Activated naive CD4-positive, alpha-beta T cell treated with anti-CD3 and anti-CD28 coated beads, Interleukin-2, amount 50 U/mL, for 24 hours (primary cell): Measurements from ENCODE around the gene SP9.
A peak's percentile ranks its signal among the peaks of the same experiment; 100 is the strongest.
"Not testable (repeated sequence)": the region's sequence is repeated elsewhere in the genome, so short reads cannot be mapped to it uniquely, and the experiment has no call there.

Source experiments
- H3K27ac Mint-ChIP-seq: one replicate; pipeline ENCODE4 v1.8.0; 2021; ENCODE audit warnings: mild to moderate bottlenecking, mixed read lengths
- H3K27me3 Mint-ChIP-seq: one replicate; pipeline ENCODE4 v1.8.0; 2021; ENCODE audit warnings: mixed read lengths
- H3K36me3 Mint-ChIP-seq: one replicate; pipeline ENCODE4 v1.8.0; 2021; ENCODE audit warnings: mixed read lengths
- H3K4me1 Mint-ChIP-seq: one replicate; pipeline ENCODE4 v1.8.0; 2021; ENCODE audit warnings: mixed read lengths
- H3K4me3 Mint-ChIP-seq: one replicate; pipeline ENCODE4 v1.8.0; 2021; ENCODE audit warnings: mild to moderate bottlenecking, mixed read lengths
- H3K9me3 Mint-ChIP-seq: one replicate; pipeline ENCODE4 v1.8.0; 2021; ENCODE audit warnings: mixed read lengths

SP9 gene

GRCh38 chr2:174339561-174340399 is 5.0 kb downstream of the SP9 start:
- Mint-ChIP-seq H3K36me3 (no peaks in the 10 kb centered on the region), H3K4me3 (no peak overlapping the region), H3K4me1 (peaks cover 48% of the 10 kb centered on the region), H3K9me3 (no peaks in the 10 kb centered on the region), H3K27ac (no peak overlapping the region), H3K27me3 (peaks cover 47% of the 10 kb centered on the region)

GRCh38 chr2:174340400-174341292 is 5.9 kb downstream of the SP9 start:
- Mint-ChIP-seq H3K27me3 (peaks cover 47% of the 10 kb centered on the region), H3K4me3 (peak overlapping the region; percentile 59), H3K27ac (peak overlapping the region; percentile 70), H3K4me1 (peaks cover 42% of the 10 kb centered on the region), H3K9me3 (no peaks in the 10 kb centered on the region), H3K36me3 (no peaks in the 10 kb centered on the region)

- H3K4me1 Mint-ChIP-seq: peaks cover 39% of the 10 kb centered on the region
- H3K27me3 Mint-ChIP-seq: peaks cover 47% of the 10 kb centered on the region
- no peaks in the 10 kb centered on the region for H3K36me3 Mint-ChIP-seq
- peak overlapping the region; percentile 90 for H3K27ac Mint-ChIP-seq
- no peaks in the 10 kb centered on the region for H3K9me3 Mint-ChIP-seq
- H3K4me3 Mint-ChIP-seq: peak overlapping the region; percentile 80
These were observed 6.7 kb downstream of the SP9 start for GRCh38 chr2:174341293-174341994.

GRCh38 chr2:174341995-174342685 is 7.4 kb downstream of the SP9 start:
- Mint-ChIP-seq H3K4me1 (peaks cover 39% of the 10 kb centered on the region), H3K36me3 (peaks cover 2% of the 10 kb centered on the region), H3K27ac (no peak overlapping the region), H3K27me3 (peaks cover 47% of the 10 kb centered on the region), H3K9me3 (no peaks in the 10 kb centered on the region), H3K4me3 (peak overlapping the region; percentile 54)

- H3K4me1 Mint-ChIP-seq: peaks cover 36% of the 10 kb centered on the region
- H3K36me3 Mint-ChIP-seq: peaks cover 2% of the 10 kb centered on the region
- H3K27me3 Mint-ChIP-seq: peaks cover 44% of the 10 kb centered on the region
- H3K27ac Mint-ChIP-seq: no peak overlapping the region
- H3K4me3 Mint-ChIP-seq: no peak overlapping the region
- H3K9me3 Mint-ChIP-seq: no peaks in the 10 kb centered on the region
These were observed 8.1 kb downstream of the SP9 start for GRCh38 chr2:174342686-174343342.

- Mint-ChIP-seq H3K27ac (no peak overlapping the region), H3K9me3 (no peaks in the 10 kb centered on the region), H3K4me1 (peaks cover 35% of the 10 kb centered on the region), H3K27me3 (peaks cover 43% of the 10 kb centered on the region), H3K4me3 (no peak overlapping the region), H3K36me3 (peaks cover 3% of the 10 kb centered on the region)
These were observed 8.5 kb downstream of the SP9 start for GRCh38 chr2:174343343-174343622.

- H3K4me3 Mint-ChIP-seq: no peak overlapping the region
These were observed 9.1 kb downstream of the SP9 start for GRCh38 chr2:174343623-174344455.

GRCh38 chr2:174344716-174345461 is 10.1 kb downstream of the SP9 start:
- Mint-ChIP-seq H3K4me3 (no peak overlapping the region), H3K36me3 (peaks cover 10% of the 10 kb centered on the region), H3K27ac (no peak overlapping the region), H3K9me3 (no peaks in the 10 kb centered on the region), H3K4me1 (peaks cover 33% of the 10 kb centered on the region), H3K27me3 (peaks cover 35% of the 10 kb centered on the region)

More at GRCh38 chr2:174343623-174344455, 9.1 kb downstream of the SP9 start:
- Mint-ChIP-seq H3K27ac (no peak overlapping the region), H3K36me3 (peaks cover 8% of the 10 kb centered on the region), H3K4me1 (peaks cover 35% of the 10 kb centered on the region), H3K9me3 (no peaks in the 10 kb centered on the region), H3K27me3 (peaks cover 42% of the 10 kb centered on the region)

- peaks cover 13% of the 10 kb centered on the region for H3K36me3 Mint-ChIP-seq
- H3K27ac Mint-ChIP-seq: no peak overlapping the region
- no peaks in the 10 kb centered on the region for H3K9me3 Mint-ChIP-seq
- H3K4me3 Mint-ChIP-seq: no peak overlapping the region
- no peaks in the 10 kb centered on the region for H3K4me1 Mint-ChIP-seq
- H3K27me3 Mint-ChIP-seq: peaks cover 3% of the 10 kb centered on the region
These were observed 15.3 kb downstream of the SP9 start for GRCh38 chr2:174350018-174350417.

GRCh38 chr2:174350593-174351181 is 15.9 kb downstream of the SP9 start:
- H3K27me3 Mint-ChIP-seq: no peaks in the 10 kb centered on the region
- H3K4me1 Mint-ChIP-seq: no peaks in the 10 kb centered on the region
- no peak overlapping the region for H3K27ac Mint-ChIP-seq
- peaks cover 13% of the 10 kb centered on the region for H3K36me3 Mint-ChIP-seq
- no peak overlapping the region for H3K4me3 Mint-ChIP-seq
- H3K9me3 Mint-ChIP-seq: no peaks in the 10 kb centered on the region

- Mint-ChIP-seq H3K27me3 (no peaks in the 10 kb centered on the region), H3K9me3 (no peaks in the 10 kb centered on the region), H3K27ac (no peak overlapping the region), H3K4me3 (no peak overlapping the region), H3K36me3 (peaks cover 17% of the 10 kb centered on the region), H3K4me1 (no peaks in the 10 kb centered on the region)
These were observed 18.2 kb downstream of the SP9 start for GRCh38 chr2:174353004-174353403.

GRCh38 chr2:174356347-174356746 is 21.6 kb downstream of the SP9 start:
- Mint-ChIP-seq H3K27ac (no peak overlapping the region), H3K27me3 (no peaks in the 10 kb centered on the region), H3K4me1 (no peaks in the 10 kb centered on the region), H3K4me3 (no peak overlapping the region), H3K36me3 (peaks cover 16% of the 10 kb centered on the region), H3K9me3 (no peaks in the 10 kb centered on the region)

- not testable (repeated sequence) for H3K4me1 Mint-ChIP-seq, H3K4me3 Mint-ChIP-seq, H3K27ac Mint-ChIP-seq, H3K27me3 Mint-ChIP-seq, H3K9me3 Mint-ChIP-seq
- H3K36me3 Mint-ChIP-seq: peaks cover 32% of the 10 kb centered on the region
These were observed 24.9 kb downstream of the SP9 start for GRCh38 chr2:174359663-174360062.
